Coronary artery (tissue), 2 donors: ENCODE data around the gene MCM6.

Experiments used
- DNase-seq: peaks from one replicate; pipeline ENCODE4 v3.0.0-alpha.2; 2017; ENCODE audit warnings: low spot score
- H3K27ac ChIP-seq, 2 donors: fragments of 200-600 bp; sonication (generic); one replicate each; pipeline ENCODE4 v1.5.1; 2016 to 2019
- H3K4me3 ChIP-seq: fragments of 200-600 bp; sonication (generic); 2 replicates; pipeline ENCODE4 v1.5.1; 2016; ENCODE audit warnings: mild to moderate bottlenecking, moderate library complexity
- TF ChIP-seq, protein P1 (sequence below): fragments of 200-600 bp; sonication (generic); IDR thresholded peaks from one replicate; pipeline ENCODE4 v1.5.1; 2019; ENCODE audit warnings: antibody characterized with exemption

MCM6 gene

GRCh38 chr2:135832891-135833290 is 43.4 kb downstream of the MCM6 start:
- no peak overlapping the region for H3K4me3 ChIP-seq

DNA sequence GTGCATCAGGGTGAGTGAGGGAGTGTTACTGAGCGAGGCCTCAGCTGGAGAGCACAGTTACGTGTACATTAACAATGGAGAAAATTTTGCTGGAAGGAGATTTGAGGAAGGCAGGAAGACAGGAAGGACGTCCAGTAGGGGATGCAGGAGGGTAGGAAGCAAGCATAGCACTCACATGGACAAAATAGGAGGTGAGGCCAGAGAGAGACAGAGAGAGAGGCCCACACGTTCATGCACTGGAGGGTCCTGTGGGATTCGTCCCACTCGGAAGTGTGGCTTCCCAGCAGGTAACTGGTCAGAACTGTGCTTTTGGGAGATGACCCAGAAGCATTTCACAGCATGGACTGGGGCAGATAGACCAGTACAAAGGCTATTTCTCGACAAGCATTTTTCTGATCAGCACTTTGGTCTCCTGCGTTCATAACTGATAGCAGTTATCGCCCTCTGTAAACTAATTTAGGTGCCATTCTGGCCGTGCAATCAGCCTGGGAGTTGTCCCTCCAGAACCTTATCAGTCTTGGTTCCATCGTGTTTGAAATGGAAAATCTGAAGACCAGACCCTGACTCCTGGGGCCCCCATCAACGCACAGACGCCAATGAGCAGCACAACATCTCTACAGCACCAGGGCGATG is 44.9 kb downstream of the MCM6 start:
- TF ChIP-seq, protein P1, sequence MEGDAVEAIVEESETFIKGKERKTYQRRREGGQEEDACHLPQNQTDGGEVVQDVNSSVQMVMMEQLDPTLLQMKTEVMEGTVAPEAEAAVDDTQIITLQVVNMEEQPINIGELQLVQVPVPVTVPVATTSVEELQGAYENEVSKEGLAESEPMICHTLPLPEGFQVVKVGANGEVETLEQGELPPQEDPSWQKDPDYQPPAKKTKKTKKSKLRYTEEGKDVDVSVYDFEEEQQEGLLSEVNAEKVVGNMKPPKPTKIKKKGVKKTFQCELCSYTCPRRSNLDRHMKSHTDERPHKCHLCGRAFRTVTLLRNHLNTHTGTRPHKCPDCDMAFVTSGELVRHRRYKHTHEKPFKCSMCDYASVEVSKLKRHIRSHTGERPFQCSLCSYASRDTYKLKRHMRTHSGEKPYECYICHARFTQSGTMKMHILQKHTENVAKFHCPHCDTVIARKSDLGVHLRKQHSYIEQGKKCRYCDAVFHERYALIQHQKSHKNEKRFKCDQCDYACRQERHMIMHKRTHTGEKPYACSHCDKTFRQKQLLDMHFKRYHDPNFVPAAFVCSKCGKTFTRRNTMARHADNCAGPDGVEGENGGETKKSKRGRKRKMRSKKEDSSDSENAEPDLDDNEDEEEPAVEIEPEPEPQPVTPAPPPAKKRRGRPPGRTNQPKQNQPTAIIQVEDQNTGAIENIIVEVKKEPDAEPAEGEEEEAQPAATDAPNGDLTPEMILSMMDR = no peak
- no peak for DNase-seq
- Histone ChIP-seq H3K4me3 (no peak overlapping the region), H3K27ac (no peak overlapping the region)

More at GRCh38 chr2:135832891-135833290, 43.4 kb downstream of the MCM6 start:
- TF ChIP-seq, protein P1 = no peak
- no peak for DNase-seq
- no peak overlapping the region for H3K27ac ChIP-seq

GRCh38 chr2:135829378-135830135 is 46.7 kb downstream of the MCM6 start:
- TF ChIP-seq, protein P1 = no peak

GRCh38 chr2:135826544-135826943 is 49.7 kb downstream of the MCM6 start:
- TF ChIP-seq, protein P1 = no peak
- DNase-seq = no peak
- H3K27ac ChIP-seq = no peak overlapping the region
- no peak overlapping the region for H3K4me3 ChIP-seq

More at GRCh38 chr2:135829378-135830135, 46.7 kb downstream of the MCM6 start:
- H3K4me3 ChIP-seq = no peak overlapping the region
- no peak overlapping the region for H3K27ac ChIP-seq
- DNase-seq = no peak

DNA sequence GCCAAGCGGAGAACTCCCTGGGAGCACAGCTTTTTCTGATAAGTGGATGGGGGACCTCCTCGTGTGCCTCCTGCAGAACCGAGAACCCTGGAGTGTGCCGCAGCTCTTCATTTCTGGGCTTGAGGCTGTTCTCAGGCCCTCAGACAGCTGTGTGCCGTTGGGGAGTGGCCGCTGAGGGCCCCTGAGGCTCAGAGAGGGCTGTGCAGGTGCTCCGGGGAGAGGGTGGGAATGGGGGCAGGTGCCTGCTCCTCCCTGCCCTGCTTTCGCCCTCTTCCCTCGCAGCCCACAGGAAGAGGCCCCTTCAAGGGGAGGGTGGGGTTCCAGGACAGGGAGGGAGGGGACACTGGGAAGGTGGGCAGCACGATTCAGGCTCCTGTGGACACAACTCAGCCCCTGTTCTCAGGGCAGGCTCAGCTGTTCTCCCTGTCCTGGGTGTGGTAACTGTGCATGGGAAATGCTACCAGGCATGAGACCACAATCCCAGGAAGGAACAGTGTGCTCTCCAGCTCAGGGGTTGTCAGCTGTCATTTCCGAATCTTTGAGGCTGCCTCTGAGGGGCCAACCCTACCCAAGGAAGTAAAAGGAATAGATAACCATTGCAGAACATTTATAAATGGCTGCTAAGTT is 50.6 kb downstream of the MCM6 start:
- no peak for DNase-seq
- TF ChIP-seq, protein P1 = no peak
- H3K4me3 ChIP-seq = no peak overlapping the region
- no peak overlapping the region for H3K27ac ChIP-seq

- no peak for DNase-seq
- Histone ChIP-seq H3K27ac (no peak overlapping the region), H3K4me3 (no peak overlapping the region)
- TF ChIP-seq, protein P1 = no peak
Measured at GRCh38 chr2:135825131-135825530, 51.1 kb downstream of the MCM6 start.
